HG03558 (cell line): ENCODE results near the gene COX15.
"Not testable (repeated sequence)": the region's sequence is repeated elsewhere in the genome, so short reads cannot be mapped to it uniquely, and the experiment has no call there.

ENCODE experiments used
- ATAC-seq: cut with Tn5 transposase; IDR thresholded peaks from one replicate; pipeline ENCODE4 v1.9.1; 2021; ENCODE audit warnings: moderate number of reproducible peaks; ENCODE audit not compliant: unreplicated experiment; ENCODE audit errors: extremely low read depth

The COX15 gene

GRCh38 chr10:99732033-99732842 is at the start of gene COX15, which contains the start of gene CUTC:
Gene COX15 (minus strand): TSS chr10:99732127. CDS start chr10:99732049, 78 bp downstream.
Gene CUTC (plus strand): TSS chr10:99732234. CDS start chr10:99732349, 115 bp downstream.
- ATAC-seq: peak; percentile 55

GRCh38 chr10:99779335-99779734 is 47.4 kb upstream of the COX15 start:
- ATAC-seq: no peak

- no peak for ATAC-seq
Measured at GRCh38 chr10:99777918-99778714, 46.2 kb upstream of the COX15 start.

GRCh38 chr10:99775850-99776249 is 43.9 kb upstream of the COX15 start:
- no peak for ATAC-seq

- no peak for ATAC-seq
Measured at GRCh38 chr10:99770408-99771045, 38.6 kb upstream of the COX15 start.

GRCh38 chr10:99769706-99770105 is 37.8 kb upstream of the COX15 start:
- ATAC-seq: no peak

GRCh38 chr10:99768556-99768955 is 36.6 kb upstream of the COX15 start:
- no peak for ATAC-seq

- ATAC-seq: no peak
Measured at GRCh38 chr10:99767901-99768300, 36.0 kb upstream of the COX15 start.

- ATAC-seq: peak; percentile 65
Measured at GRCh38 chr10:99766302-99766681, 34.4 kb upstream of the COX15 start.

GRCh38 chr10:99765672-99766301 is 33.9 kb upstream of the COX15 start:
- ATAC-seq: no peak

- ATAC-seq: no peak
Measured at GRCh38 chr10:99761365-99761764, 29.4 kb upstream of the COX15 start.

- no peak for ATAC-seq
Measured at GRCh38 chr10:99760321-99760720, 28.4 kb upstream of the COX15 start.

- ATAC-seq: no peak
Measured at GRCh38 chr10:99758211-99758891, 26.4 kb upstream of the COX15 start.

GRCh38 chr10:99756159-99756558 is 24.2 kb upstream of the COX15 start:
- no peak for ATAC-seq

GRCh38 chr10:99754670-99755069 is 22.7 kb upstream of the COX15 start:
- ATAC-seq: no peak

GRCh38 chr10:99750641-99751040 is 18.7 kb upstream of the COX15 start:
- ATAC-seq: no peak

GRCh38 chr10:99748823-99749451 is 17.0 kb upstream of the COX15 start:
- ATAC-seq: no peak

GRCh38 chr10:99746166-99746565 is 14.2 kb upstream of the COX15 start:
- ATAC-seq: not testable (repeated sequence)

GRCh38 chr10:99743841-99744240 is 11.9 kb upstream of the COX15 start:
- ATAC-seq: no peak
